Measurements from ENCODE around the gene STARD10. TPM values are rescaled to one million over a fixed set of nuclear protein-coding genes. Genes with fewer than 3 reads are reported as not detected.

Gene STARD10
- total RNA-seq, 1 donor from 2014 or later: 38.4 TPM

- DNase-seq (ENCODE audit: low read depth): no peak
- Histone ChIP-seq H3K4me1 (ENCODE audit: insufficient read depth, low read length) (peaks cover 41% of the 10 kb centered on the region), H3K27me3 (ENCODE audit: insufficient read depth, low read length) (no peaks in the 10 kb centered on the region), H3K4me3 (ENCODE audit: insufficient read depth, low read depth, low read length) (no peak overlapping the region), H3K9ac (ENCODE audit: low read length) (no peak overlapping the region), H4K20me1 (ENCODE audit: insufficient read depth, low read length) (peaks cover 5% of the 10 kb centered on the region), H3K36me3 (ENCODE audit: insufficient read depth, low read length) (no peaks in the 10 kb centered on the region), H3K79me2 (ENCODE audit: insufficient read depth, low read length) (peaks cover 12% of the 10 kb centered on the region), H3K4me2 (ENCODE audit: low read length) (no peak overlapping the region), H2AFZ (ENCODE audit: low read depth, low read length) (no peak overlapping the region), H3K27ac (ENCODE audit: low read depth, low read length) (no peak overlapping the region), H3K9me3 (ENCODE audit: insufficient read depth, low read depth, low read length) (no peaks in the 10 kb centered on the region)
- peaks cover 12% of the 10 kb centered on the region for H3K9me3 Mint-ChIP-seq (ENCODE audit: unreplicated experiment)
- TF ChIP-seq EZH2 (IDR thresholded peaks at IDR 0.05; ENCODE audit: insufficient read depth, low read length) (no peak), CTCF (IDR thresholded peaks at IDR 0.05; ENCODE audit: insufficient read depth, low read depth, low read length) (no peak)
- H3K27ac Mint-ChIP-seq (ENCODE audit: unreplicated experiment): no peak overlapping the region
- no peak for FAIRE-seq
- H3K4me1 Mint-ChIP-seq (ENCODE audit: low read depth, unreplicated experiment): peaks cover 26% of the 10 kb centered on the region
- H3K27me3 Mint-ChIP-seq (ENCODE audit: low read depth, unreplicated experiment): no peaks in the 10 kb centered on the region
- peaks cover 39% of the 10 kb centered on the region for H3K36me3 Mint-ChIP-seq (ENCODE audit: low read depth, unreplicated experiment)
- no peak overlapping the region for H3K4me3 Mint-ChIP-seq (ENCODE audit: unreplicated experiment)
These were observed 38.0 kb downstream of the STARD10 start for GRCh38 chr11:72755713-72756285.

- DNase-seq (ENCODE audit: low read depth): no peak
- H3K4me3 ChIP-seq (ENCODE audit: insufficient read depth, low read depth, low read length): no peak overlapping the region
- H3K9ac ChIP-seq (ENCODE audit: low read length): no peak overlapping the region
- no peaks in the 10 kb centered on the region for H3K36me3 ChIP-seq (ENCODE audit: insufficient read depth, low read length)
- Mint-ChIP-seq H3K27me3 (ENCODE audit: low read depth, unreplicated experiment) (no peaks in the 10 kb centered on the region), H3K27ac (ENCODE audit: unreplicated experiment) (no peak overlapping the region), H3K4me3 (ENCODE audit: unreplicated experiment) (no peak overlapping the region), H3K4me1 (ENCODE audit: low read depth, unreplicated experiment) (peaks cover 23% of the 10 kb centered on the region), H3K9me3 (ENCODE audit: unreplicated experiment) (peaks cover 7% of the 10 kb centered on the region), H3K36me3 (ENCODE audit: low read depth, unreplicated experiment) (peaks cover 33% of the 10 kb centered on the region)
- FAIRE-seq: no peak
- no peak overlapping the region for H2AFZ ChIP-seq (ENCODE audit: low read depth, low read length)
- H3K27ac ChIP-seq (ENCODE audit: low read depth, low read length): no peak overlapping the region
- H3K79me2 ChIP-seq (ENCODE audit: insufficient read depth, low read length): peaks cover 17% of the 10 kb centered on the region
- peaks cover 39% of the 10 kb centered on the region for H3K4me1 ChIP-seq (ENCODE audit: insufficient read depth, low read length)
- peaks cover 15% of the 10 kb centered on the region for H4K20me1 ChIP-seq (ENCODE audit: insufficient read depth, low read length)
- H3K27me3 ChIP-seq (ENCODE audit: insufficient read depth, low read length): no peaks in the 10 kb centered on the region
- H3K9me3 ChIP-seq (ENCODE audit: insufficient read depth, low read depth, low read length): no peaks in the 10 kb centered on the region
- no peak for TF ChIP-seq EZH2 (IDR thresholded peaks at IDR 0.05; ENCODE audit: insufficient read depth, low read length)
- no peak for TF ChIP-seq CTCF (IDR thresholded peaks at IDR 0.05; ENCODE audit: insufficient read depth, low read depth, low read length)
- H3K4me2 ChIP-seq (ENCODE audit: low read length): no peak overlapping the region
These were observed 39.2 kb downstream of the STARD10 start for GRCh38 chr11:72754544-72755155.

- no peak overlapping the region for H3K4me2 ChIP-seq (ENCODE audit: low read length)
- H3K9me3 ChIP-seq (ENCODE audit: insufficient read depth, low read depth, low read length): no peaks in the 10 kb centered on the region
- H4K20me1 ChIP-seq (ENCODE audit: insufficient read depth, low read length): peaks cover 19% of the 10 kb centered on the region
- no peak overlapping the region for H2AFZ ChIP-seq (ENCODE audit: low read depth, low read length)
- Mint-ChIP-seq H3K27me3 (ENCODE audit: low read depth, unreplicated experiment) (no peaks in the 10 kb centered on the region), H3K4me3 (ENCODE audit: unreplicated experiment) (no peak overlapping the region), H3K36me3 (ENCODE audit: low read depth, unreplicated experiment) (peaks cover 28% of the 10 kb centered on the region), H3K9me3 (ENCODE audit: unreplicated experiment) (peaks cover 3% of the 10 kb centered on the region), H3K4me1 (ENCODE audit: low read depth, unreplicated experiment) (peaks cover 23% of the 10 kb centered on the region), H3K27ac (ENCODE audit: unreplicated experiment) (no peak overlapping the region)
- H3K36me3 ChIP-seq (ENCODE audit: insufficient read depth, low read length): no peaks in the 10 kb centered on the region
- TF ChIP-seq EZH2 (IDR thresholded peaks at IDR 0.05; ENCODE audit: insufficient read depth, low read length) (no peak), CTCF (IDR thresholded peaks at IDR 0.05; ENCODE audit: insufficient read depth, low read depth, low read length) (no peak)
- peaks cover 34% of the 10 kb centered on the region for H3K4me1 ChIP-seq (ENCODE audit: insufficient read depth, low read length)
- no peak overlapping the region for H3K27ac ChIP-seq (ENCODE audit: low read depth, low read length)
- no peaks in the 10 kb centered on the region for H3K27me3 ChIP-seq (ENCODE audit: insufficient read depth, low read length)
- H3K9ac ChIP-seq (ENCODE audit: low read length): no peak overlapping the region
- H3K4me3 ChIP-seq (ENCODE audit: insufficient read depth, low read depth, low read length): no peak overlapping the region
- DNase-seq (ENCODE audit: low read depth) (no peak), FAIRE-seq (no peak)
- peaks cover 17% of the 10 kb centered on the region for H3K79me2 ChIP-seq (ENCODE audit: insufficient read depth, low read length)
These were observed 39.7 kb downstream of the STARD10 start for GRCh38 chr11:72754149-72754543.

All from astrocyte (in vitro differentiated cells and primary cell).